GM18870 (cell line): ENCODE measurements around the gene NUSAP1.
"Not testable (repeated sequence)": the region's sequence is repeated elsewhere in the genome, so short reads cannot be mapped to it uniquely, and the experiment has no call there.

Experiments used
- ATAC-seq: cut with Tn5 transposase; IDR thresholded peaks from one replicate; pipeline ENCODE4 v1.9.1; 2021; ENCODE audit warnings: moderate library complexity; ENCODE audit not compliant: unreplicated experiment

NUSAP1 gene

DNA sequence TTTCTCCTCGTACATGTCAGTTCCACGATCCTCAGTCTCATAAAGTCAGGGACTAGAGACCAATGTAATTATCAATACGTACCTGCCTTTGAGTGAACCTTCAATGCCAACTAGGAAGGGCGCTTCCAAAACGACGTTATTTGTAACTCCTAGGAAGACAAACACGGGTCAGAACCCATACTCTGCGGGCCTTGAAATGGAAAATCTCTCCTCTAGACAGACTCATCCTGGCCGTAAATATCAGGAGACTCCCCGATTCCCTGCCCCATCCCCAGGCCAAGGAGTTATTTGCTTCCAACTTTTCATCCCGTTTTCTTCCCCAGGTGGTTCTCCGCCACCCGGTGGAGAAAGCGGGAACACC is 868 bp upstream of the NUSAP1 start:
- ATAC-seq: no peak

DNA sequence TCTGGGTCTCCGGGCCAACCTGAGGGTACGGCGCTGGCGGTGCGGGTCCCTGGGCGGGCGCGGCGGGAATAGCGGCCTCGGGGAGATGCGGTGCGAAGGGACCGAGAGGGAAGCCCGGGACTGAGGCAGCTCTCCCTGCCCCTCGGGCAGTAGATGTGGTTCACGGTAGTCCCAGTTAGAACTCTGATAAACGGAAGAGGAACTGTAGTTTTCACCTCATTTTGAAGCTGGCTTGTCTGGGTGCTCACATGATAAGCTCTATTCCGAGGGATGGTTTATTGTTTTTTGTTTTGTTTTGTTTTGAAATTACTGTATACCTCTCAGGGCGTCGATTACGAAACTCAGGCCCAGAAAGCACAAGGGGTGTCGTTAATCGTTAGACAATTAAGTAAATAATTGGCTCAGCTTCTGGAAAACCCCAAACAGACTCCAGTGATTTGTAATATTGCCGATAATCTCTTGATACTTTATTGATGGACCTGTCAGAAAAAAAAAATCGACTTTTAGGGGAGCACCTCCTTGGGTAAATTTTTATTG is 413 bp downstream of the NUSAP1 start:
- peak; percentile 13 for ATAC-seq

GRCh38 chr15:41334293-41335120 is 1.8 kb downstream of the NUSAP1 start:
- ATAC-seq: no peak

- ATAC-seq: no peak
Measured at GRCh38 chr15:41336549-41336948, 3.9 kb downstream of the NUSAP1 start.

DNA sequence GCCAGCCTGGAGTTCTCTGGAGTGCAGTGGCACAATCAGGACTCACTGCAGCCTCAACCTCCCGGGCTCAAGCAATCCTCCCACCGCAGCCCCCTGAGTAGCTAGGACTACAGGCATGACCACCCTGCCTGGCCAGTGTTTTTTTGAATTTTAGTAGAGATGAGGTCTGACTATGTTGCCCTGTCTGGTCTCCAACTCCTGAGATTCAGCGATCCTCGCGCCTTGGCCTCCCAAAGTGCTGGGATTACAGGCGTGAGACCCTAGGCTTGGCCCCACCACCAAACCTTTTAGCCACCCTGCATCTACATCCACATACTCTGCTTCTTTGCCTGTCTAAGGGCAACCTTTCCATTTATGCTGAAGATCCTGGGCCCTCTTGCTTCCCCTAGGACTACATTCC is 4.4 kb downstream of the NUSAP1 start:
- no peak for ATAC-seq

DNA sequence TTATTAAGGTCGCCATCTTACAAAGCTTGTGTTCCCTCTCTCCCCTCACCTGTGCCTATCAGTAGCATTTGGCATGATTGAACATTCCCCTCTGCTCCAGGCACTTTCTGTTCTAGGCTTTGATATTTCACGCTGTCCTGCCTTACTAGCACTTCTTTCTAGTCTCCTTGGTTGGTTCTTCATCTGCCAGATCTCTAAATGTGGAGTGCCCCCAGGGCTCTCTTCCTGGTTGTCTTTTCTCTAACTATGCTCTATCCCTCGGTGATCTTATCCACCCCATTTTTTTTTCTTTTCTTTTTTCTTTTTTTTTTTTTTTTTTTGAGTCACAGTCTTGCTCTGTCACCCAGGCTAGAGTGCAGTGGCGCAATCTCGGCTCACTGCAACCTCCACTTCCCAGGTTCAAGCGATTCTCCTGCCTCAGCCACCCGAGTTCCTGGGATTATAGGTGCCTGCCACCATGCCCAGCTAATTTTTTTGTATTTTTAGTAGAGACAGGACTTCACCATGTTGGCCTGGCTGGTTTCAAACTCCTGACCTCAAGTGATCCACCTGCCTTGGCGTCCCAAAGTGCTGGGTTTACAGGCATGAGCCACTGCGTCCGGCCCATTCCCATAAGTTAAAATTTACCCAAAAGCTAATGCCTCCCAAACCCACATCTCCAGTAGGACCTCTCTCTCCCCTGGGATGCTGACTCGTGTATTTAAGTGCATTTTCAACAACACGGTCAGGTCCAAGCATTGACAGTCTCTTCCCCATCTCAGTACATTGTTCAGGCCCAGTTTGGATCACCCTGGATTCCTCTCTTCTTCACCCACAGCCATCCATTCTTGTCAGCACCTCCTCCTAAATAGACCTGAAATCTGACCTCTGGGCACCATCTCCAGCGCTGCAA is 5.2 kb downstream of the NUSAP1 start:
- no peak for ATAC-seq

DNA sequence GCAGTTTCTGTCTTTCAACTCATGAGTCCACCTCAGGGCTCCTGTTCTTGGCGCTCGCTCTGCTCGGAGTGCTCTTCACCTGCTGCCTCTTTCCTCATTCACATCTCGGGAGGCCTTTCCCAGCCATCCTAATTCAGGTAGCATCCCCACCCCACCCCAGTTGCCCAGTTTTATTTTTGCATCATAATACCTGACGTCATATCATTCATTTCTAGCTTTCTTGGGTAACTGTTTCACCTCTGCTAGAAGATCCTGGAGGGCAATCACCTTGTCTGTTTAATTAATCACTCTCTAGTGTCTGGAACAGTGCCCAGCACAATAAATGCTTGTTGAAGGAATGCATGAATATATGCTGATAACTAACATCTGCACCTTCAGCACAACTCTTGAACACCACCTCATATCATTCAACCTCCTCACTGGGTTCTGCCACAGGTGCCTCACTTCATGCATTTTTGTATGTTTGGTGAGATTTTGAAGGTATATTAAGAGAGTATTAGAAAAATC is 7.6 kb downstream of the NUSAP1 start:
- ATAC-seq: no peak

- ATAC-seq: no peak
Measured at GRCh38 chr15:41341519-41341918, 8.8 kb downstream of the NUSAP1 start.

- no peak for ATAC-seq
Measured at GRCh38 chr15:41347236-41347635, 14.6 kb downstream of the NUSAP1 start.

- no peak for ATAC-seq
Measured at GRCh38 chr15:41350057-41350717, 17.5 kb downstream of the NUSAP1 start.

GRCh38 chr15:41354371-41354770 is 21.7 kb downstream of the NUSAP1 start:
- no peak for ATAC-seq

- ATAC-seq: no peak
Measured at GRCh38 chr15:41367418-41367817, 34.7 kb downstream of the NUSAP1 start.

GRCh38 chr15:41377978-41378377 is 45.3 kb downstream of the NUSAP1 start:
- no peak for ATAC-seq

DNA sequence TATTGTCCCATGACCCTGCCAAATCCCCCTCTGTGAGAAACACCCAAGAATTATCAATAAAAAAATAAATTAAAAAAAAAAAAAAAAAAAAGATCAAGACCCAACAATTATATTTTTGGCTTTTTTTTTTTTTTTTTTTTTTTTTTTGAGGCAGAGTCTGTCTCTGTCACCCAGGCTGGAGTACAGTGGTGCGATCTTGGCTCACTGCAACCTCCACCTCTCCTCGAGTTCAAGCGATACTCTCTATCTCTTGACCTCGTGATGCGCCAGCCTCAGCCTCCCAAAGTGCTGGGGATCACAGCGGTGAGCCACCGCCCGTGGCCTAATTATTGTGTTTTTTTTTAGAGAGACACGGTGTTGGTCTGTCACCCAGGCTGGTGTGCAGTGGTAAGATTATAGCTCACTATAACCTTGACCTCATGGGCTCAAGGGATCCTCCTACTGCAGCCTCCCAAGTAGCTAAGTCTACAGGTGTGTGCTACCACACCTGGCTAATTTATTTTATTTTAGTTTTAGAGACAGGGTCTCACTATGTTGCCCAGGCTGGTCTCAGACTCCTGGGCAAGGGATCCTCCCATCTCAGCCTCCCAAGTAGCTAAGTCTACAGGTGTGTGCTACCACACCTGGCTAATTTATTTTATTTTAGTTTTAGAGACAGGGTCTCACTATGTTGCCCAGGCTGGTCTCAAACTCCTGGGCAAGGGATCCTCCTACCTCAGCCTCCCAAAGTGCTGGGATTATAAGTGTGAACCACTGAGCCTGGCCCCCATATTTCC is 51.5 kb downstream of the NUSAP1 start:
- not testable (repeated sequence) for ATAC-seq

GRCh38 chr15:41387646-41388045 is 55.0 kb downstream of the NUSAP1 start:
- ATAC-seq: no peak

DNA sequence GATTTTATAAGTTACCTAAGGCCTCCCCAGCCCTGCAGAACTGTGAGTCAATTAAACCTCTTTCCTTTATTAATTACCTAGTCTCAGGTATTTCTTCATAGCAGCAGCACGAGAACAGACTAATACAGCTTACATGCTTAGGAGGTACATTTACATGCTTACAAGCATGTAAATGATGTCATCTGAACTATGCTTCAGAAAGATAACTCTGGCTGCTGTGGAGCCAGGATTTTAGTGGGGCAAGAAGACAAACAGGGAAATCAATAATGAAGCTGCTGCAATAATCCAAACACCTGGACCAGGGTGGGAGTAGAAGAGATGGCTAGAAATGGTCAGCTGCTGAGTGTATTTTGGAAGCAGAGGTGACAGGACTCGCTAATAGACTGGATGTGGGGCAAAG is 60.0 kb downstream of the NUSAP1 start:
- no peak for ATAC-seq

GRCh38 chr15:41394924-41395323 is 62.2 kb downstream of the NUSAP1 start:
- no peak for ATAC-seq

DNA sequence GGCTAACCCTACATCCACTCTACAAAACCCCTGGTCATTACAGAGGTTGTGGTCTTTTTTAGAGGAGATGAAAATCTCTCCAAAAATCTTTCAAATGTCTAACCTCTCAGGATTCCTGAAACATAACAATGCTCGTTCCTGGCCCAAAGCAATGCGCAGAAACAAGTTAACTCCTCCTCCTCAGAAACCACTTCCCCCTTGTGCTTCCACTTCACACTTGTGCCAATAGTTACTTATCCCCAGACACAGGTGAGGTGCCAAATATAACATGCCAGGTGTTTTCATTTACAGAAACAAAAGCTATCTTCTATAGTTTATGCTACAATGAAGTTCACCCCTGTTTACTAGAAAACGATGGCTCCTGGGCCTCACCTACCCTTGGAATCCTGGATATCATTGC is 63.4 kb downstream of the NUSAP1 start:
- no peak for ATAC-seq

- no peak for ATAC-seq
Measured at GRCh38 chr15:41401904-41402267, 69.2 kb downstream of the NUSAP1 start.

- no peak for ATAC-seq
Measured at GRCh38 chr15:41407341-41407740, 74.7 kb downstream of the NUSAP1 start.
